ENCODE results near the gene PIKFYVE.

Gene PIKFYVE

GRCh38 chr2:208250388-208250787 lies 15.7 kb upstream of the PIKFYVE start:
- Histone ChIP-seq H3K27me3 (ENCODE audit: insufficient read depth, poor library complexity, severe bottlenecking) (no peaks in the 10 kb centered on the region), H3K27ac (ENCODE audit: poor library complexity, severe bottlenecking) (no peak overlapping the region), H3K4me3 (ENCODE audit: severe bottlenecking) (no peak overlapping the region), H3K36me3 (ENCODE audit: low read depth) (peaks cover 72% of the 10 kb centered on the region), H3K4me1 (ENCODE audit: insufficient read depth, poor library complexity, severe bottlenecking) (peaks cover 11% of the 10 kb centered on the region), H3K9me3 (ENCODE audit: severe bottlenecking) (no peaks in the 10 kb centered on the region)
- DNase-seq (ENCODE audit: low spot score) = no peak
- no peak for ATAC-seq (ENCODE audit: low read depth)
- TF ChIP-seq CTCF (IDR thresholded peaks at IDR 0.05; ENCODE audit: poor library complexity, severe bottlenecking) = no peak

- no peak for TF ChIP-seq CTCF (IDR thresholded peaks at IDR 0.05; ENCODE audit: poor library complexity, severe bottlenecking)
- H3K4me3 ChIP-seq (ENCODE audit: severe bottlenecking) = no peak overlapping the region
- peaks cover 15% of the 10 kb centered on the region for H3K4me1 ChIP-seq (ENCODE audit: insufficient read depth, poor library complexity, severe bottlenecking)
- ATAC-seq (ENCODE audit: low read depth) (no peak), DNase-seq (ENCODE audit: low spot score) (no peak)
- no peaks in the 10 kb centered on the region for H3K9me3 ChIP-seq (ENCODE audit: severe bottlenecking)
- no peak overlapping the region for H3K27ac ChIP-seq (ENCODE audit: poor library complexity, severe bottlenecking)
- no peaks in the 10 kb centered on the region for H3K27me3 ChIP-seq (ENCODE audit: insufficient read depth, poor library complexity, severe bottlenecking)
- H3K36me3 ChIP-seq (ENCODE audit: low read depth) = peaks cover 66% of the 10 kb centered on the region
Observed at GRCh38 chr2:208251098-208251497, 15.0 kb upstream of the PIKFYVE start.

GRCh38 chr2:208252716-208253492 lies 13.2 kb upstream of the PIKFYVE start:
- Histone ChIP-seq H3K4me1 (ENCODE audit: insufficient read depth, poor library complexity, severe bottlenecking) (peaks cover 16% of the 10 kb centered on the region), H3K36me3 (ENCODE audit: low read depth) (peaks cover 53% of the 10 kb centered on the region), H3K27me3 (ENCODE audit: insufficient read depth, poor library complexity, severe bottlenecking) (no peaks in the 10 kb centered on the region), H3K9me3 (ENCODE audit: severe bottlenecking) (no peaks in the 10 kb centered on the region), H3K4me3 (ENCODE audit: severe bottlenecking) (no peak overlapping the region), H3K27ac (ENCODE audit: poor library complexity, severe bottlenecking) (no peak overlapping the region)
- TF ChIP-seq CTCF (IDR thresholded peaks at IDR 0.05; ENCODE audit: poor library complexity, severe bottlenecking) = no peak
- DNase-seq (ENCODE audit: low spot score) (no peak), ATAC-seq (ENCODE audit: low read depth) (no peak)

GRCh38 chr2:208253600-208254117 lies 12.4 kb upstream of the PIKFYVE start:
- H3K27me3 ChIP-seq (ENCODE audit: insufficient read depth, poor library complexity, severe bottlenecking) = no peaks in the 10 kb centered on the region
- TF ChIP-seq CTCF (IDR thresholded peaks at IDR 0.05; ENCODE audit: poor library complexity, severe bottlenecking) = no peak
- ATAC-seq (ENCODE audit: low read depth) (no peak; the same call in 2 of the 3 replicates), DNase-seq (ENCODE audit: low spot score) (no peak)
- peaks cover 46% of the 10 kb centered on the region for H3K36me3 ChIP-seq (ENCODE audit: low read depth)
- H3K4me1 ChIP-seq (ENCODE audit: insufficient read depth, poor library complexity, severe bottlenecking) = peaks cover 16% of the 10 kb centered on the region
- H3K9me3 ChIP-seq (ENCODE audit: severe bottlenecking) = no peaks in the 10 kb centered on the region
- peak overlapping the region; percentile 66 for H3K27ac ChIP-seq (ENCODE audit: poor library complexity, severe bottlenecking)
- H3K4me3 ChIP-seq (ENCODE audit: severe bottlenecking) = peak overlapping the region; percentile 56
